ENCODE results near the gene DMBT1.

DMBT1 gene

GRCh38 chr10:122587098-122587760, 26.7 kb downstream of the DMBT1 start:
- no peak overlapping the region for H3K4me2 ChIP-seq (ENCODE audit: insufficient read depth, low read length)
- DNase-seq (no peak), ATAC-seq (ENCODE audit: insufficient read depth, low read depth) (no peak)
- H3K79me2 ChIP-seq (ENCODE audit: insufficient read depth, low read length), result no peaks in the 10 kb centered on the region
- H4K20me1 ChIP-seq (ENCODE audit: insufficient read depth, low read length), result no peaks in the 10 kb centered on the region
- no peaks in the 10 kb centered on the region for H3K4me1 ChIP-seq (ENCODE audit: insufficient read depth, low read length)
- no peaks in the 10 kb centered on the region for H3K36me3 ChIP-seq (ENCODE audit: insufficient read depth, low read length)
- TF ChIP-seq CTCF (IDR thresholded peaks at IDR 0.05; ENCODE audit: borderline replicate concordance, extremely low read depth, low read length, poor library complexity, severe bottlenecking) (no peak), EZH2 (IDR thresholded peaks at IDR 0.05; ENCODE audit: borderline replicate concordance, low read depth, low read length, severe bottlenecking) (no peak)
- H2AFZ ChIP-seq (ENCODE audit: low read depth, low read length), result no peak overlapping the region
- no peak overlapping the region for H3K27ac ChIP-seq (ENCODE audit: low read length)
- H3K9ac ChIP-seq (ENCODE audit: low read depth, low read length), result no peak overlapping the region
- no peaks in the 10 kb centered on the region for H3K9me3 ChIP-seq (ENCODE audit: insufficient read depth, low read length, severe bottlenecking)
- no peaks in the 10 kb centered on the region for H3K27me3 ChIP-seq (ENCODE audit: insufficient read depth, low read length, poor library complexity)
- no peak overlapping the region for H3K4me3 ChIP-seq (ENCODE audit: low read depth in 1 of 2, low read length in 2 of 2)

- ATAC-seq (ENCODE audit: insufficient read depth, low read depth) (no peak), DNase-seq (no peak)
- Histone ChIP-seq H3K4me1 (ENCODE audit: insufficient read depth, low read length) (no peaks in the 10 kb centered on the region), H3K79me2 (ENCODE audit: insufficient read depth, low read length) (no peaks in the 10 kb centered on the region), H3K9ac (ENCODE audit: low read depth, low read length) (no peak overlapping the region), H2AFZ (ENCODE audit: low read depth, low read length) (no peak overlapping the region), H3K27me3 (ENCODE audit: insufficient read depth, low read length, poor library complexity) (no peaks in the 10 kb centered on the region), H3K27ac (ENCODE audit: low read length) (no peak overlapping the region), H3K9me3 (ENCODE audit: insufficient read depth, low read length, severe bottlenecking) (no peaks in the 10 kb centered on the region), H3K4me3 (ENCODE audit: low read depth in 1 of 2, low read length in 2 of 2) (no peak overlapping the region), H3K36me3 (ENCODE audit: insufficient read depth, low read length) (no peaks in the 10 kb centered on the region), H3K4me2 (ENCODE audit: insufficient read depth, low read length) (no peak overlapping the region), H4K20me1 (ENCODE audit: insufficient read depth, low read length) (no peaks in the 10 kb centered on the region)
- TF ChIP-seq CTCF (IDR thresholded peaks at IDR 0.05; ENCODE audit: borderline replicate concordance, extremely low read depth, low read length, poor library complexity, severe bottlenecking) (no peak), EZH2 (IDR thresholded peaks at IDR 0.05; ENCODE audit: borderline replicate concordance, low read depth, low read length, severe bottlenecking) (no peak)
These were observed 27.8 kb downstream of the DMBT1 start for GRCh38 chr10:122588381-122588780.

- TF ChIP-seq EZH2 (IDR thresholded peaks at IDR 0.05; ENCODE audit: borderline replicate concordance, low read depth, low read length, severe bottlenecking) (no peak), CTCF (IDR thresholded peaks at IDR 0.05; ENCODE audit: borderline replicate concordance, extremely low read depth, low read length, poor library complexity, severe bottlenecking) (no peak)
- Histone ChIP-seq H3K4me3 (ENCODE audit: low read depth in 1 of 2, low read length in 2 of 2) (no peak overlapping the region), H3K9me3 (ENCODE audit: insufficient read depth, low read length, severe bottlenecking) (no peaks in the 10 kb centered on the region), H3K4me1 (ENCODE audit: insufficient read depth, low read length) (no peaks in the 10 kb centered on the region), H3K79me2 (ENCODE audit: insufficient read depth, low read length) (no peaks in the 10 kb centered on the region), H3K4me2 (ENCODE audit: insufficient read depth, low read length) (no peak overlapping the region), H3K27me3 (ENCODE audit: insufficient read depth, low read length, poor library complexity) (no peaks in the 10 kb centered on the region), H4K20me1 (ENCODE audit: insufficient read depth, low read length) (no peaks in the 10 kb centered on the region), H3K9ac (ENCODE audit: low read depth, low read length) (no peak overlapping the region), H2AFZ (ENCODE audit: low read depth, low read length) (no peak overlapping the region), H3K27ac (ENCODE audit: low read length) (no peak overlapping the region), H3K36me3 (ENCODE audit: insufficient read depth, low read length) (no peaks in the 10 kb centered on the region)
- ATAC-seq (ENCODE audit: insufficient read depth, low read depth) (no peak), DNase-seq (no peak)
These were observed 29.6 kb downstream of the DMBT1 start for GRCh38 chr10:122590153-122590552.

Data from DND-41 (cell line).